ENCODE data around the gene SCGB1C2. TPM values are rescaled to one million over a fixed set of nuclear protein-coding genes. Genes with fewer than 3 reads are reported as not detected.

The SCGB1C2 gene
- total and polyA plus RNA-seq, 2 donors (not counting 3 experiments of a cell fraction or from before 2014, with no cell fraction given) = not detected

GRCh38 chr17:160336-160735 lies 23.0 kb downstream of the SCGB1C2 start:
- no peak overlapping the region for H3K27ac ChIP-seq (ENCODE audit: insufficient read depth, low read depth, low read length)
- H4K20me1 ChIP-seq (replicated peaks; ENCODE audit: control insufficient read depth, extremely low read depth, insufficient read depth, low read length) = no peaks in the 10 kb centered on the region
- intact Hi-C loops (cut with micrococcal nuclease) = no loop called here
- no peaks in the 10 kb centered on the region for H3K27me3 ChIP-seq (ENCODE audit: control insufficient read depth in 2 of 2, insufficient read depth in 2 of 2, low read length in 2 of 2)
- no peaks in the 10 kb centered on the region for H3K9me3 ChIP-seq (replicated peaks; ENCODE audit: control insufficient read depth, insufficient read depth, low read length)
- DNase-seq (ENCODE audit: low read depth, low spot score) (no peak), FAIRE-seq (no peak)
- BruUV-seq (replicated peaks) = no TSS peak
- no peak overlapping the region for H2AFZ ChIP-seq (ENCODE audit: low read depth, low read length)
- H3K4me3 ChIP-seq (replicated peaks in 1 of 3; ENCODE audit: insufficient read depth in 1 of 3, low read depth in 1 of 3, low read length in 3 of 3) = no peak overlapping the region
- POLR2A ChIA-PET = no interaction called here
- no peak overlapping the region for H3K4me2 ChIP-seq (ENCODE audit: insufficient read depth, low read length)
- dilution Hi-C loops (cut with MboI; ENCODE audit: extremely low pct_ligation_motif_present, low sequenced_read_pairs) = no loop called here
- H3K36me3 ChIP-seq (ENCODE audit: control insufficient read depth in 2 of 2, extremely low read depth in 1 of 2, insufficient read depth in 2 of 2, low read length in 2 of 2) = no peaks in the 10 kb centered on the region
- H3K9me1 ChIP-seq (replicated peaks; ENCODE audit: control insufficient read depth, extremely low read depth, insufficient read depth, low read length) = no peaks in the 10 kb centered on the region
- H3K9ac ChIP-seq (replicated peaks; ENCODE audit: extremely low read depth, insufficient read depth, low read length) = no peak overlapping the region
- CTCF ChIA-PET = no interaction called here
- TF ChIP-seq MYC (IDR thresholded peaks at IDR 0.05; ENCODE audit: low read depth, low read length) (no peak), EZH2 (IDR thresholded peaks at IDR 0.05; ENCODE audit: borderline replicate concordance, low read depth, low read length, severe bottlenecking) (no peak), JUN (IDR thresholded peaks at IDR 0.05; ENCODE audit: borderline replicate concordance, insufficient read depth, insufficient read length, low read depth) (no peak), GATA2 (IDR thresholded peaks at IDR 0.05; ENCODE audit: insufficient read depth, insufficient read length, low read depth, low read length) (no peak), POLR2A (IDR thresholded peaks at IDR 0.05; ENCODE audit: low read depth, low read length) (no peak), POLR2AphosphoS5 (IDR thresholded peaks at IDR 0.05; ENCODE audit: insufficient read depth, low read depth, low read length) (no peak), CTCF (IDR thresholded peaks at IDR 0.05; ENCODE audit: extremely low read depth in 1 of 2, insufficient read depth in 1 of 2, low read depth in 1 of 2, low read length in 2 of 2) (no peak), MAX (IDR thresholded peaks at IDR 0.05; ENCODE audit: insufficient read depth, insufficient read length) (no peak), FOS (IDR thresholded peaks at IDR 0.05; ENCODE audit: borderline replicate concordance, insufficient read depth, low read length) (no peak)
- H3K79me2 ChIP-seq (ENCODE audit: control insufficient read depth, insufficient read depth, low read length) = no peaks in the 10 kb centered on the region
- H3K4me1 ChIP-seq (ENCODE audit: control insufficient read depth, extremely low read depth, insufficient read depth, low read length) = no peaks in the 10 kb centered on the region
